Pancreas (tissue), 10 donors: ENCODE results near the gene LRRC47. TPM values are rescaled to one million over a fixed set of nuclear protein-coding genes. Genes with fewer than 3 reads are reported as not detected.
A peak's percentile ranks its signal among the peaks of the same experiment; 100 is the strongest.

ENCODE experiments used
- ATAC-seq, 4 donors: fragments of 200-7000 bp; cut with Tn5 transposase; one replicate each; pipeline versions ENCODE4 v1.8.0 to v1.9.1; 2020; ENCODE audit warnings: mild to moderate bottlenecking in 4 of 4, moderate library complexity in 4 of 4
- DNase-seq, 6 donors: peaks; one replicate each; pipeline ENCODE4 v3.0.0-alpha.2; 2020
- FAIRE-seq: peaks from 2 replicates; lab custom pipeline; 2012; peaks lifted over from hg19 to GRCh38; lab: Jason Lieb, UNC
- H3K27ac ChIP-seq, 4 donors: fragments of 200-600 bp; sonication (generic); 1 replicate in 3 of 4; 2 replicates in 1 of 4; pipeline versions ENCODE4 v1.5.0 to v1.8.0; 2020
- H3K27me3 ChIP-seq, 4 donors: fragments of 200-600 bp; one replicate each; pipeline ENCODE4 v1.8.0; 2021
- H3K36me3 ChIP-seq, 3 donors: fragments of 200-600 bp; sonication (generic) in 1 of 3; one replicate each; pipeline versions ENCODE4 v1.5.0 to v1.8.0; 2020 to 2021
- H3K4me1 ChIP-seq, 3 donors: fragments of 200-600 bp; one replicate each; pipeline ENCODE4 v1.8.0; 2021
- H3K4me3 ChIP-seq, 4 donors: fragments of 200-600 bp; sonication (generic) in 2 of 4; one replicate each; pipeline versions ENCODE4 v1.5.0 to v1.8.0; 2020 to 2021
- H3K9me3 ChIP-seq, 4 donors: fragments of 200-600 bp; one replicate each; pipeline ENCODE4 v1.8.0; 2021
- CTCF ChIP-seq, 4 donors: fragments of 200-600 bp; sonication (generic) in 3 of 4; IDR thresholded peaks; one replicate each; pipeline versions ENCODE4 v1.5.0 to v1.8.0; 2021; ENCODE audit warnings: antibody characterized with exemption in 4 of 4
- WGBS, 2 donors: extraction: QIAGEN DNeasy Blood & Tissue Kit; methylation state at CpG; one replicate each; pipeline ENCODE4 v1.1.7; 2013; 5-methylcytosine and 5-hydroxymethylcytosine counted together
- intact Hi-C, 3 donors: fragments of 100-400 bp; cut with DNase I; formaldehyde crosslinking; loops; one replicate each; pipeline versions ENCODE4 v1.11.1 to v1.14.2; 2022
- polyA plus RNA-seq, 2 donors: library from polyadenylated mRNA; stranded (reverse); fragments of 200-250 nt; gene quantifications; one replicate each; pipeline ENCODE4 v1.2.3, GENCODE V29; 2013
- total RNA-seq, 6 donors: library from RNA; stranded (reverse); fragmentation: NEBNext Ultra II Directional in 4 of 6; extraction: Animal tissue kit (Norgen Biotek cat#: 25700) in 4 of 6; gene quantifications; one replicate each; pipeline versions ENCODE4 v1.2.1 to v1.2.4, GENCODE V29; 2021 to 2023
- donor health status: healthy with polysubstance abuse.
- donor health status: DM: no; HTN: no; CAD: no; lungs with moderate emphysema.
- donor health status: DM: no; HTN: no; CAD: no.
- donor health status: control.
- donor health status: control.
- donor health status: Bipolar disorder and iron deficiency.
- donor health status: DM: yes; HTN: yes; CAD: no.
- donor health status: DM: no; HTN: no; CAD: no.
- donor health status: DM: no; HTN: no; CAD: no.
- donor health status: DM: yes; HTN: yes; CAD: no.

Gene LRRC47
- total and polyA plus RNA-seq, 8 donors: 15.7 to 34.3 (median 25.7) TPM

GRCh38 chr1:3821447-3821846, 25.1 kb upstream of the LRRC47 start:
- Histone ChIP-seq H3K4me1 (no peaks in the 10 kb centered on the region), H3K4me3 (no peak overlapping the region), H3K9me3 (no peaks in the 10 kb centered on the region), H3K27me3 (no peaks in the 10 kb centered on the region), H3K27ac (no peak overlapping the region), H3K36me3 (peaks cover 0 to 42% (median 8%) of the 10 kb centered on the region in 3 donors)
- FAIRE-seq (no peak), ATAC-seq (no peak), DNase-seq (peak in 1 of 6 donors; percentile 29)
- WGBS, 2 donors: 86 to 88% methylated on average over 13 of the region's 13 CpGs
- intact Hi-C loops: no loop called here
- no peak for TF ChIP-seq CTCF (IDR thresholded peaks at IDR 0.05)

GRCh38 chr1:3821004-3821403, 24.7 kb upstream of the LRRC47 start:
- no peak for TF ChIP-seq CTCF (IDR thresholded peaks at IDR 0.05)
- DNase-seq (peak in 1 of 6 donors; percentile 24), FAIRE-seq (no peak), ATAC-seq (peak in 1 of 4 donors; percentile 38)
- no peaks in the 10 kb centered on the region for H3K4me1 ChIP-seq
- no peaks in the 10 kb centered on the region for H3K9me3 ChIP-seq
- intact Hi-C loops: no loop called here
- peaks cover 0 to 42% (median 4%) of the 10 kb centered on the region in 3 donors for H3K36me3 ChIP-seq
- no peak overlapping the region for H3K4me3 ChIP-seq
- no peak overlapping the region for H3K27ac ChIP-seq
- H3K27me3 ChIP-seq: no peaks in the 10 kb centered on the region
- 84 to 88% methylated on average over 6 of the region's 6 CpGs for WGBS, 2 donors

- Histone ChIP-seq H3K36me3 (peaks cover 0 to 41% (median 0%) of the 10 kb centered on the region in 3 donors), H3K4me1 (no peaks in the 10 kb centered on the region), H3K4me3 (no peak overlapping the region), H3K27me3 (no peaks in the 10 kb centered on the region), H3K27ac (no peak overlapping the region), H3K9me3 (no peaks in the 10 kb centered on the region)
- intact Hi-C loops: no loop called here
- TF ChIP-seq CTCF (IDR thresholded peaks at IDR 0.05): no peak
- ATAC-seq (no peak), FAIRE-seq (no peak), DNase-seq (peak in 1 of 6 donors; percentile 10)
- WGBS, 2 donors: 92 to 94% methylated on average over 8 of the region's 8 CpGs
Measured at GRCh38 chr1:3820316-3820715, 24.0 kb upstream of the LRRC47 start.

- Histone ChIP-seq H3K4me3 (no peak overlapping the region), H3K36me3 (peaks cover 0 to 44% (median 0%) of the 10 kb centered on the region in 3 donors), H3K27ac (no peak overlapping the region), H3K4me1 (no peaks in the 10 kb centered on the region), H3K9me3 (no peaks in the 10 kb centered on the region), H3K27me3 (no peaks in the 10 kb centered on the region)
- ATAC-seq (no peak), DNase-seq (peak in 1 of 6 donors; percentile 16), FAIRE-seq (no peak)
- 77 to 78% methylated on average over 10 of the region's 10 CpGs for WGBS, 2 donors
- intact Hi-C loops: no loop called here
- TF ChIP-seq CTCF (IDR thresholded peaks at IDR 0.05): no peak
Measured at GRCh38 chr1:3819771-3820200, 23.5 kb upstream of the LRRC47 start.

- H3K27ac ChIP-seq: no peak overlapping the region
- peaks cover 0 to 46% (median 0%) of the 10 kb centered on the region in 3 donors for H3K36me3 ChIP-seq
- DNase-seq (peak in 1 of 6 donors; percentile 42), ATAC-seq (no peak), FAIRE-seq (no peak)
- H3K27me3 ChIP-seq: no peaks in the 10 kb centered on the region
- intact Hi-C loops: no loop called here
- no peak for TF ChIP-seq CTCF (IDR thresholded peaks at IDR 0.05)
- no peak overlapping the region for H3K4me3 ChIP-seq
- H3K9me3 ChIP-seq: no peaks in the 10 kb centered on the region
- 89 to 91% methylated on average over 28 of the region's 28 CpGs for WGBS, 2 donors
- H3K4me1 ChIP-seq: no peaks in the 10 kb centered on the region
Measured at GRCh38 chr1:3817821-3818597, 21.7 kb upstream of the LRRC47 start.
